HepG2 (cell line): ENCODE data around the gene HADHA. TPM values are rescaled to one million over a fixed set of nuclear protein-coding genes. Genes with fewer than 3 reads are reported as not detected.

Source experiments
- BHLHE40 ChIP-seq: IDR thresholded peaks from 2 replicates; pipeline ENCODE4 v1.6.1; 2011; ENCODE audit warnings: low read length, improper control_type of control experiment
- BRF2 ChIP-seq: sonication (generic); formaldehyde crosslinking; IDR thresholded peaks from 2 replicates; pipeline ENCODE4 v1.8.1; 2022; ENCODE audit warnings: mild to moderate bottlenecking, missing genetic modification reagents
- CEBPB ChIP-seq: IDR thresholded peaks from 2 replicates; pipeline ENCODE4 v1.6.1; 2011; ENCODE audit warnings: low read depth, low read length, improper control_type of control experiment, borderline replicate concordance
- FLYWCH1 ChIP-seq: sonication (generic); formaldehyde crosslinking; IDR thresholded peaks from 2 replicates; pipeline ENCODE4 v1.8.1; 2023; ENCODE audit warnings: mild to moderate bottlenecking, missing genetic modification reagents
- FOSL2 ChIP-seq: sonication (generic); formaldehyde crosslinking; IDR thresholded peaks from 2 replicates; pipeline ENCODE4 v1.4.0; 2020; ENCODE audit warnings: missing genetic modification reagents
- IKZF5 ChIP-seq: IDR thresholded peaks from 2 replicates; pipeline ENCODE4 v1.6.1; 2018; ENCODE audit warnings: missing genetic modification reagents, mild to moderate bottlenecking, missing compliant biosample characterization
- JUNB ChIP-seq: sonication (generic); formaldehyde crosslinking; IDR thresholded peaks from 2 replicates; pipeline ENCODE4 v1.8.0; 2022; ENCODE audit warnings: missing genetic modification reagents, mild to moderate bottlenecking, borderline replicate concordance
- KAT8 ChIP-seq: IDR thresholded peaks from 2 replicates; pipeline ENCODE4 v1.6.1; 2016; ENCODE audit warnings: missing genetic modification reagents, missing compliant biosample characterization
- MATR3 ChIP-seq: sonication (generic); formaldehyde crosslinking; IDR thresholded peaks from 2 replicates; pipeline ENCODE4 v1.4.0; 2020; ENCODE audit warnings: missing genetic modification reagents
- NCOR1 ChIP-seq: fragments of 200-600 bp; sonication (generic); IDR thresholded peaks from 2 replicates; pipeline ENCODE4 v1.7.0; 2017; ENCODE audit warnings: antibody characterized with exemption, low read length, borderline replicate concordance
- PHF21A ChIP-seq: sonication (generic); formaldehyde crosslinking; IDR thresholded peaks from 2 replicates; pipeline ENCODE4 v1.5.0; 2020; ENCODE audit warnings: mild to moderate bottlenecking, missing genetic modification reagents
- ZBTB25 ChIP-seq: IDR thresholded peaks from 2 replicates; pipeline ENCODE4 v1.6.1; 2018; ENCODE audit warnings: missing genetic modification reagents
- ZBTB42 ChIP-seq: sonication (generic); formaldehyde crosslinking; IDR thresholded peaks from 2 replicates; pipeline ENCODE4 v1.5.0; 2020; ENCODE audit warnings: mild to moderate bottlenecking, missing genetic modification reagents
- ZMYM4 ChIP-seq: sonication (generic); formaldehyde crosslinking; IDR thresholded peaks from 2 replicates; pipeline ENCODE4 v1.8.1; 2023; ENCODE audit warnings: mild to moderate bottlenecking, missing genetic modification reagents
- ZNF235 ChIP-seq: sonication (generic); formaldehyde crosslinking; IDR thresholded peaks from 2 replicates; pipeline ENCODE4 v1.8.1; 2023; ENCODE audit warnings: mild to moderate bottlenecking, missing genetic modification reagents, borderline replicate concordance
- ZNF430 ChIP-seq: sonication (generic); formaldehyde crosslinking; IDR thresholded peaks from 2 replicates; pipeline ENCODE4 v1.9.0; 2021; ENCODE audit warnings: mild to moderate bottlenecking, missing genetic modification reagents
- ZNF460 ChIP-seq: sonication (generic); formaldehyde crosslinking; IDR thresholded peaks from 2 replicates; pipeline ENCODE4 v1.5.1; 2020; ENCODE audit warnings: missing genetic modification reagents, mild to moderate bottlenecking, borderline replicate concordance
- ZNF564 ChIP-seq: sonication (generic); formaldehyde crosslinking; IDR thresholded peaks from 2 replicates; pipeline ENCODE4 v1.8.1; 2023; ENCODE audit warnings: mild to moderate bottlenecking, missing genetic modification reagents
- ZNF574 ChIP-seq: sonication (generic); formaldehyde crosslinking; IDR thresholded peaks from 2 replicates; pipeline ENCODE4 v1.4.0; 2020; ENCODE audit warnings: missing genetic modification reagents
- ZNF768 ChIP-seq: sonication (generic); formaldehyde crosslinking; IDR thresholded peaks from 2 replicates; pipeline ENCODE4 v1.4.0; 2020; ENCODE audit warnings: missing genetic modification reagents
- ZNF782 ChIP-seq: sonication (generic); formaldehyde crosslinking; IDR thresholded peaks from 2 replicates; pipeline ENCODE4 v1.4.0; 2020; ENCODE audit warnings: missing genetic modification reagents, mild to moderate bottlenecking, borderline replicate concordance
- ZXDC ChIP-seq: sonication (generic); formaldehyde crosslinking; IDR thresholded peaks from 2 replicates; pipeline ENCODE4 v1.5.0; 2020; ENCODE audit warnings: mild to moderate bottlenecking, missing genetic modification reagents
- polyA plus RNA-seq, 8 experiments: library from polyadenylated mRNA; depleted of rRNA in 3 of 8; stranded (reverse) in 7 of 8; unstranded in 1 of 8; fragments of >200 nt; fragmentation: Illumina TruSeq in 4 of 8; extraction: Trizol in 4 of 8; gene quantifications; 2 replicates each; pipeline versions ENCODE4 v1.2.1 to v1.2.3, GENCODE V29; 2011 to 2016; ENCODE audit warnings: low read depth in 4 of 8, missing spikeins in 1 of 8, mixed read lengths in 1 of 8; ENCODE audit not compliant: insufficient read depth in 1 of 8
- total RNA-seq, 5 experiments: library from RNA; depleted of rRNA; stranded (reverse); fragments of >200 nt; fragmentation: Illumina TruSeq; extraction: Trizol; gene quantifications; 2 replicates each; pipeline ENCODE4 v1.2.3, GENCODE V29; 2016; ENCODE audit warnings: low read depth in 1 of 5

The HADHA gene
- total and polyA plus RNA-seq, 2 of the 13 experiments (the other 11 are each of a cell fraction or from before 2014, with no cell fraction given) = 102 to 270 TPM

- TF ChIP-seq ZNF430 (CRISPR knock-in tag) (no peak), CEBPB (no peak), ZBTB25 (CRISPR knock-in tag) (no peak), ZNF782 (no peak), FOSL2 (CRISPR knock-in tag) (no peak), MATR3 (CRISPR knock-in tag) (no peak), KAT8 (CRISPR knock-in tag) (no peak), BRF2 (CRISPR knock-in tag) (no peak), JUNB (CRISPR knock-in tag) (no peak), ZNF574 (CRISPR knock-in tag) (no peak), BHLHE40 (no peak), ZMYM4 (CRISPR knock-in tag) (no peak), ZXDC (CRISPR knock-in tag) (no peak), NCOR1 (no peak), ZNF564 (no peak), ZNF235 (CRISPR knock-in tag) (no peak), FLYWCH1 (CRISPR knock-in tag) (no peak), IKZF5 (CRISPR knock-in tag) (no peak), ZNF768 (CRISPR knock-in tag) (no peak), PHF21A (CRISPR knock-in tag) (no peak), ZNF460 (no peak), ZBTB42 (CRISPR knock-in tag) (no peak)
Measured at GRCh38 chr2:26144953-26145680, 99.3 kb downstream of the HADHA start (continued).
